ENCODE measurements around the gene TYMP.

Gene TYMP

DNA sequence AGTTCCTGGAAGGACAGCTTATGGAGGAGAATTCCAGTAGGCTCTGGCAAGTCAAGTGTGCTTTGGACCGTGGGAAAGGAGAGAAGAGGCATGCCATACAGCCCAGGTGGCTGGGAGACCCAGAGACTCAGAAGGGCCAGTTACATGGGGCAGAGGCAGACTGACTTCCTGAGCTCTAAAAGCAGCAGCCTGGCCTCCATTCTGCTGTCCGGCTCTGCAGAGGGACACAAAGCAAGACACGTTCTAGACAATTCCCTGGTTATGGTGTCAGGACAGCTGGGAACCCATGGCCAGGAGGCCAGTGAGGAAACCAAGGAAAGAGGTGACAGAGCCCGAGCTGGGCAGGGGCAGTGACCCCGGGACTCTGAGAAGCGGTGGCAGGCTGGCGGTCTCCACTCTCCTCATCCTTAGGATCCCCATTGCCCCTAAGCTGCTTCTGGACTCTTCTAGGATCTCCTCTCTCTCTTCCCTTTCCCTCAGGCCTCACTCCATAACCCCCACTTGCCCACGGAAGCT lies 45.7 kb upstream of the TYMP start:
- H3K4me3 ChIP-seq (ENCODE audit: low read depth, low read length), result no peak overlapping the region
- TF ChIP-seq, protein P1, sequence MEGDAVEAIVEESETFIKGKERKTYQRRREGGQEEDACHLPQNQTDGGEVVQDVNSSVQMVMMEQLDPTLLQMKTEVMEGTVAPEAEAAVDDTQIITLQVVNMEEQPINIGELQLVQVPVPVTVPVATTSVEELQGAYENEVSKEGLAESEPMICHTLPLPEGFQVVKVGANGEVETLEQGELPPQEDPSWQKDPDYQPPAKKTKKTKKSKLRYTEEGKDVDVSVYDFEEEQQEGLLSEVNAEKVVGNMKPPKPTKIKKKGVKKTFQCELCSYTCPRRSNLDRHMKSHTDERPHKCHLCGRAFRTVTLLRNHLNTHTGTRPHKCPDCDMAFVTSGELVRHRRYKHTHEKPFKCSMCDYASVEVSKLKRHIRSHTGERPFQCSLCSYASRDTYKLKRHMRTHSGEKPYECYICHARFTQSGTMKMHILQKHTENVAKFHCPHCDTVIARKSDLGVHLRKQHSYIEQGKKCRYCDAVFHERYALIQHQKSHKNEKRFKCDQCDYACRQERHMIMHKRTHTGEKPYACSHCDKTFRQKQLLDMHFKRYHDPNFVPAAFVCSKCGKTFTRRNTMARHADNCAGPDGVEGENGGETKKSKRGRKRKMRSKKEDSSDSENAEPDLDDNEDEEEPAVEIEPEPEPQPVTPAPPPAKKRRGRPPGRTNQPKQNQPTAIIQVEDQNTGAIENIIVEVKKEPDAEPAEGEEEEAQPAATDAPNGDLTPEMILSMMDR (IDR thresholded peaks at IDR 0.05; ENCODE audit: low read depth, low read length), result no peak

DNA sequence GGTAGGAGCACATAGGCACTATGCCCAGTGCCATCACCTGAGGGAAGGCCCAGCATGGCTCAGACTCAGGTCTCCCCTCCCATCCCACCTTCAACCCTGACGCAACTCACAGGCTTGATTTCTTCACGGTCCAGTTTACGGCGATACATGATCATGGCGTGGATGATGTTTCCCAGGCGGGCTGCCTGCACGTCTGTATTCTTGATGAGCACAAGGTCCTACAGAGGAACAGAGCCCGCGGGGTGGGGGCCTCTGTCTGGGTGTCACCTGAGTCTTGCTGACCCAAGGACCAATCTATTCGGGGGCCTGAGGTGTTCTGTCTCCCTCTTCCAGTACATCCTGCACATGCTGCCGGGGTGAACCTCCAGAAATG lies 44.6 kb upstream of the TYMP start:
- TF ChIP-seq, protein P1 (IDR thresholded peaks at IDR 0.05; ENCODE audit: low read depth, low read length), result no peak
- H3K4me3 ChIP-seq (ENCODE audit: low read depth, low read length), result no peak overlapping the region

DNA sequence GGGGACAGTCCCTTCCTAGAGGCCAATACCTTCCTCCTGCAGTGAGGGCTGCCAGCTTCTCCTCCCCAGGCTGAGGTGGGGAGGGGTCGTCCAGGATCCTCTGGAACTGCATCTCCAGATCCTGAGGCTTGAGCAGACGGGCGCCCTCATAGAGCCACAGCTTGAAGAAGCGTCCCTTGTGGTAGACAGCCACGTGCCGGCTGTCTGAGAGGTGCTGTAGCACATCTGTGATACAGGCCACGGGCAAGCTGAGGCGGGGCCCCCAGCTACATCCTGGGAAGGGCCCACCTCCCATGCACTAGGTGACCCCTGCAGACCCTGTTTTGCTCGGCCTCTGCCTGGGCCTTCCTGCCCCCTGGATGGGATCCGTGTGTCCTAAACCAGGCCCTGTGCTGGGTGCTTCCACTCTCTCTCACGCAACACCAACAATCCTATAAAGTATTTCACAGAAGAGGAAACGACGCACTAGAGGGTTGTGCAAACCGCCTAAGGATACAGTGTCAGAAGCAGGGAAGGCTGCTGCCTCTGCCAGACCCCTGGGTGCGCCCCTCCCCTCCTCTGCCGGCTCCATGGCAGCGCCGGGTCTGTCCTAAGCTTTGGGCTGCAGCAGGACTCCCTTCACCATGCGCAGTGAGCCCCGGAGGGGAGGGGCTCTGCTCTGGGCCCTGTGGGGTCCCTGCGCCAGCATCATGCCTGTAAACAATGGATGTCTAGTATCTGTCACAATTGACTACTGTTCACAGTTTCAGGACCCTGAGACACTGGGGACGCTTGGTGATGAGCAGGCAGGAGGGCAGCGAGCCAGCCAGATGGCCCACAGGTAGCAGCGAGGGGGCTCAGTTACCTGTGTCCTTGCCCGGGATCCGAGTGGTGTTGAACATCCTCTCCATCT lies 43.9 kb upstream of the TYMP start:
- TF ChIP-seq, protein P1 (IDR thresholded peaks at IDR 0.05; ENCODE audit: low read depth, low read length), result no peak
- H3K4me3 ChIP-seq (ENCODE audit: low read depth, low read length), result no peak overlapping the region

DNA sequence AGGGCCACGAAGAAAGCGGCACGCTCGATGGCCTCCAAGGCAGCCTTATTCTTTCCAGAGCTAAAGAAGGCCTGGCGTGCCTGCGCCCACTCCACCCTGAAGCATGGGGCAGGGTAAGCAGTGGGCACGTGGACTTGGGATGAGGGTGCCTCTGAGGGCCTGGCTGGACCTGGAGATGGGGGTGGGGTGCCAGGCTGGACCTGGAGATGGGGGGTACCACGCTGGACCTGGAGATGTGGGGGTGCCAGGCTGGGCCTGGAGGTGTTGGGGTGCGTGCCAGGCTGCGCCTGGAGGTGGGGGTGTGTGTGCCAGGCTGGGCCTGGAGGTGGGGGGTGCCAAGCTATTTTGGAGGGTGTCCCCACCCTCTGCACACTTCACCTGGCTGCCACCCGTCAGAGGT lies 43.2 kb upstream of the TYMP start:
- H3K4me3 ChIP-seq (ENCODE audit: low read depth, low read length), result no peak overlapping the region
- TF ChIP-seq, protein P1 (IDR thresholded peaks at IDR 0.05; ENCODE audit: low read depth, low read length), result no peak

DNA sequence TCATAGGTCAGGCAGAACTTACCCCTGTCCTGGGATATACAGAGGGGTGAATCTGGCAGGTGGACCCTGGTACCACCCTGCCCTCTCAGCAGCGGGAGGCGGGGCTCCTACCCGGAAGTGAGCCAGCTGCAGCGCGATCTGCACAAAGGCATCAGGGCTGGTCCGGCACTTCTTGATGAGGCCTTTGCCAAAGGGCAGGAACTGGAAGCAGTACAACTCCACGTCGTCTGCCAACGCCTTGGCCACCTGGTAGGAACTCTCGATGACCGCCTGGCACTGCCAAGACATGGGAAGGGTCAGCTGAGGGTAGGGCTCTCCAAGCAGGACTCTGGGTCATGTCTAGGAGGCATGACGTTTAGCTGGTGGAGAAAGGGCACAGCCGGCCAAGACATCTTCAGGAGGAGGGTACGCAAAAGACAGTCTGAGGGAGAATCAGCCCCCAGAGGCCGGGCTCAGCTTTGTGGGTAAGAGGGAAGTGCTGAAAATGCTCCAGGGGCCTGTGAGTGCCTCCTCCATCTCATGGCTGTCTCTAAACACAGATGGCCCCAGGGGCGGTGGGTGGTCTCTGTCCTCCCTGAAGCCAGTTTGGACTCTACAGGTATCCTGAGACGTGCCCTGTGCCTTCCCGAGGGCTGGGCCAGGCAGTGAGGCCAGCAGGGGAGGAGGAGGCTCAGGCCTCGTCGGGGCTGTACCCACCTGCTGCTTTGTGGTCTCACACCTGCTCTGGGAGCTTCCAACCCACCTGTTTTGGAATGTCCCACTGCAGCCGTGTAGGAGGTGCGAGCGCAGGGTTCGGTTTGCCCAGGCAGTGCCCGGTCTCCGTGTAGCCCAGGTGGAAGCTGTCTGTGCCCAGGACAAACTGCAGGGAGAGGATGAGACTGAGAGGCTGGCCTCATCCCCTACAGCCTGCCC lies 41.7 kb upstream of the TYMP start:
- TF ChIP-seq, protein P1 (IDR thresholded peaks at IDR 0.05; ENCODE audit: low read depth, low read length), result no peak
- H3K4me3 ChIP-seq (ENCODE audit: low read depth, low read length), result no peak overlapping the region

DNA sequence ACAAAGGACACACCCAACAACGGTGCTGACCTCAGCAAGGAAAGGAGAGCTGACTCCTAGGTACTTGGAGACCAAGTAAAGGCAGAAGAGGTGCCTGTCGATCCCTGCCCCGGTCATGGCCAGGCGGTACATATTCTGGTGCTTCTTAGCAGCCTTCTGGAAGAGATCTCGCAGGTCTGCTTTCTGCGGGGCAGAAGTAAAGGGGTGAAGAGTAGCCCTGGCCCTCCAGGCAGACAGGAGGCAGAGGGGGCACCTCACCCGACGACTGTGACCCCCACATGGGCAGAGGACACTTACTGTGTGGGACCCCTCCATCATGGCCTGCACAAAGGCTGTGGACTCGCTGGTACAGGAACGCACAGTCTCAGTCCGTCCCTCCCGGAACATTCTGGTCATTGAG lies 41.0 kb upstream of the TYMP start:
- H3K4me3 ChIP-seq (ENCODE audit: low read depth, low read length), result no peak overlapping the region
- TF ChIP-seq, protein P1 (IDR thresholded peaks at IDR 0.05; ENCODE audit: low read depth, low read length), result no peak

All from WI38 (cell line).